ENCODE measurements around the gene DISP1.

- TF ChIP-seq CTCF (IDR thresholded peaks at IDR 0.05), result no peak
- TF ChIP-seq POLR2A (IDR thresholded peaks at IDR 0.05), result no peak
Measured at GRCh38 chr1:222786121-222786520, 28.7 kb upstream of the DISP1 start.

All from lower leg skin (tissue), 3 donors.